ENCODE measurements around the gene BANF2.

Gene BANF2

DNA sequence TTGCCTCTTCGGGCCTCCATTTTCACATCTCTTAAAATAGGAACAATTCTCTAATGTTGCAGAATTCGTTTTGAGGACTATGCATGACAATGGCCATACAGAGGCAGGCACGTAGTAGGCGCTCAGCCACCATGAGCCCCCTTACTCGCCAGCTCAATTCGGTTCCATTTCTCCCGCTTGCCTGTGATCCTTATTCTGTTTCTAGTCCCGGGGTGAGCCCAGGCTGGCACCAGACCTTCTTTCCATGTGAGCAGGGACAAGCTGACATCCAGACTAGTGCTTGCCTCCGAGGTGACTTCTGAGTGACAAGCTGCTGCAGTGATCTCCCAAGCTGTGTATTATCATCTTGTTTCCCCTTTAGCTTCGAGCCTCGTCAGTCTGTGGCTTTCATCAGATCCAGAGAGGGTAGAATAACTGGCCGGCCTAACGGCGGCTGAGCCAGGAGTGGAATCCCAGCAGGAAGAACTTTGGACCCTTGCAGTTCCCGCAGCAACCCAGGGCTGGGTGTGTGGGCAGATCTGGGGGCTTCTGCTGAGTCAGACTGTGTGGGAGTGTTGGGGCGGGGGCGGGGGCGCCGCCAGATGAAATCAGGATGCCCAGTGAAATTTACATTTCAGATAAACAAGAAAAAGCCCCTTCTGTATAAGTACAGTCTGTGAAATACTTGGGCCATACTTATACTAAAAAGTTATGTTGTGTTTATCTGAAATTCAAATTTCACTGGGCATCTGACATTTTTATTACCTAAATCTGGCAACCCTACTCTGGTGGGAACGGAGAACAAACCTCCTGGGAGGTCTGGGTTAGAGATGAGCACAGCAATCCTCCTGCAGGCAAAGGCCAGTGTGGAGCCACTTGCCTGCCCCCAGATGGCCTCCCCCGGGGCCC, 10.9 kb downstream of the BANF2 start:
- no peak for DNase-seq

DNA sequence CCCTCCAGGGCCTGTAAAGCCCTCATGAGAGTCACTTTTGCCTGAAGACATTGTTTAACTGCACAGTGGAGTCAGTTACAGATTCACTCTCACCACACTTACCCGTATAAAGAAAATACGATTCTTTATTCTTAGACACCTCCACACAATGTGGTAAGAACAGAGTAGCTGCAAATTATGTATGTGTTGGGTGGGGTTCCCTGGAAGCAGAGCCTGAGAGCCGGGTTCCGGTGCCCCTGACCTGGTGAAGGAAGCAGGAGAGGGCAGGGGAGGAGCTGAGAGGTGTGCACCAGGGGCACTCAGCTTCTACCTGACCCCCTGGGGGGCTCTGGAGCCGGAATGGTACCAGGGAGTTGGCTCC, 11.5 kb downstream of the BANF2 start:
- DNase-seq, result no peak

DNA sequence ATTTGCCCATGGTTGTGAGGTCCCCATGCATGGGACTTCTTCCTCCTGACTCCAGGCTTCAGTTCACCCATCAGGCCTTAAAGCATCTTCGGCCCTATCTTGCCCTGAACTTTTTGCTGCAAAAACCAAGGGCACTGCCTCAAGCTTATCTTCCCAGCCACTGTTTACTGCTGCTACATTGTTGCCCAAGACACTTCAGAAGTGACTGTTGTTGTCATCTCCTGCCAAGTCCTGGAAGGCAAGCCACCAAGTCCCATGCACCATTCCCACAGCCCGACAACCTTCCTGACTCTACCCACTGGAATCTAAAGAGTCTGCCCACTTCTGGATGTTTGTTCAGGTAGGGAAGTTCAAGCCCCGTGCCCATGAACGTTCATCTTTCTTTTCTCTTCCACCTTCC, 12.4 kb downstream of the BANF2 start:
- DNase-seq, result no peak

DNA sequence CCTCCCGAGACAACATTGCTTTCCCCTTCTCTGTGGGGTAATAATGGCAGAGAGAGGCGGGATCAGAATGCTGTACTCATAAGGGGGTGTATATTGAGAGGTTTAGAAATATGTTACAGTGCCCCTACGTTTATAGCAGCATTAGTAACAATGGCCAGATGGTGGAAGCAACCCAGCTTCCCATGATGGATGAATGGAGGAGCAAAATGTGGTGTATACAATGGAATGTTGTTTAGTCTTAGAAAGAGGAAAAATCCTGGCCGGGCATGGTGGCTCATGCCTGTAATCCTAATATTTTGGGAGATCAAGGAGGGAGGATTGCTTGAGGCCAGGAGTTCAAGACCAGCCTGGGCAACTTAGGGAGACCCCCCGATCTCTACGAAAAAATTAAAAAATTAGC, 12.9 kb downstream of the BANF2 start:
- DNase-seq, result no peak

DNA sequence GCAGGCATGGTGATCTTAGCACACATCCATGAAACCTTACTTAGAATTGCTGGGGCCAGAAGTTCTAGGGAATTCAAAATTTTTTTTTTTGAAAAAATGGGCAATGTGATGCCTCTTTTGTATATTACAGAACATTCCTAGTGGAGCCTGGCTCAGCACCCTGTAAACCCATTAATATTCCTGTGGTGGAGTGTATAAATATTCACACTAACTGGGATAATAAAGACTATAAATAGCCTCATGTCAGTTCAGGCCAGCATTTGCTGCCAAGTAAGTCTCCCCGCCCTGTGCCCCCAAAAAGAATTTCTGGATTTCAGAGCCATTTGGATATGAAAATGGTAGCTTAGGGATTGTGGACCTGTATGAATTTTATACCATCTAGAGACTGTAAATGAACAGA, 14.8 kb downstream of the BANF2 start:
- DNase-seq, result no peak

DNA sequence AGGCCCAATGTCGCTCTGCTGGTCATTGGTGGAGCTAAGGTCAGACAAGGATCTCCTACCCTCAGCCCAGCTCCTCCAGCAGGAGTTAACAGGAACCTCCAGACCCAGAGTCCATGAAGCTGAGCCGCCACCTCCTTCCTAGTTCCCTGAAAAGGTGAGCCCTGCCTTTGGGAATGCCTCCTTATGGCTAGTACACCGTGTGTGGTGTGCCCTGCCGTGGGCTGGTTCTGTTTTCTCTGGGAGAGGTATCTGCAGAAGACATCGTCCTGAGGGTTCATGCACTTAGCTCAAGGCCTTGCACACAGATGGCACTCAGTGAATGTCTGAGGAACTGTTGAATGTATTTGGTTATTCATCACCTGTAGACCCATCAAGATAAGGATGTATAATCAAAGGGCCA, 15.3 kb downstream of the BANF2 start:
- DNase-seq, result no peak

DNA sequence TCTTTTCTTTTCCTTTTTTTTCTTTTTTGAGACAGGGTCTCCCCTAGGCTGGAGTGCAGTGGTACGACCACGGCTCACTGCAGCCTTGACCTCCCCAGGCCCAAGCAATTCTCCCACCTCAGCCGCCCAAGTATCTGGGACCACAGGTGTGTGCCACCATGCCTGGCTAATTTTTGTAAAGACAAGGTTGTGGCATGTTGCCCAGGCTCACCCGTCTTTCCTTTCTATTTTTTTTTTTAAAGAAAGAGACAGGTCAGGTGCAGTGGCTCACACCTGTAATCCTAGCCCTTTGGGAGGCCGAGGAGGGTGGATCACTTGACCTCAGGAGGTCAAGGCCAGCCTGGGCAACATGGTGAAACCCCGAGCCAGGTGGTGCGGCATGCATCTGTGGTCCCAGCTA, 16.6 kb downstream of the BANF2 start:
- no peak for DNase-seq

DNA sequence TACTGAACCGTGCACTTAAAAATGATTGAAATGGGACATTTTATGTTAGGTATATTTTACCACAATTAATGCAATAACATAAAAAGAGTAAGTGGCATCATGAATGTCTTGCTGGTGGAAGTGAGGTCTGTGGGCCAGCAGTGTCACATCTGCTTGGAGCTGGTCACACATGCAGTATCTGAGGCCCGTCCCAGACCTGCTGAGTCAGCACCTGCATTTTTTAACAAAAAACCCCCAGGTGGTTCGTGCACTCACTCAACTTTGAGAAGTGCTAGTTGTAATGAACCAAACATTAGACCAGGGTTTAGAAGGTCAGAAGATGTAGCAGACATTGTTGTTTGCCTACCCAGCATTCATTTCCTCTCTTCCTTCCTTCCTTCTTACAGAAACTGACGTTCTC, 21.0 kb downstream of the BANF2 start:
- no peak for DNase-seq

DNA sequence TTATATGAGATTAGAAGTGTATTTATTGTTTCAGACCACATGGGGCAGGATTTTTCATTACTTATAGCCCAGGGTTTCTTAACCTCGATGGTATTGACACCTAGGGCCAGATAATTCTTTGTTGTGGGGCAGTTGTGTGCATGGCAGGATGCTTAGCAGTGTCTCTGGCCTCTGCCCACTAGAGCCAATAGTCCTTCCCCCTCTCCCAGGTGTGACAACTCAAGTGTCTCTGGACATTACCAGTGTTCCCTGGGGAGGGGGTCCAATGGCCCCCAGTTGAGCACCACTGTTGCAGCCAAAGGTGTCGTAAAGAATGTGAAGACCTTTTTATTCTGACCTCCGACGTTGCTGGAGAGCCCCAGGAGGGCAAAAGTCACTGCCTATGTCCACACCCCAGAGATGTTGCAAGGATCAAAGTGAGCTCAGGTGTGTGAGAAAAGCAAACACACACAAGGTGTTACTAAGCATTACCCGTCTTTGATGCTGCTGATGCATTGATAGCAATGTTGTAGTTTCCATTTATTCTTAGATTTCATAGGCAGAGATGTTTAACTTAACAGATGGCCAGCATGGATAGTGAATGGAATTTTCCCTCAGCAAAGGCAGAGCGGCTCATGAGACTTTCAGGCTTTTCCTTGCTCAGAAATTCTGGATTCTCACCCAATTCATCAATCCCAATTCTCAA, 22.2 kb downstream of the BANF2 start:
- DNase-seq, result no peak

DNA sequence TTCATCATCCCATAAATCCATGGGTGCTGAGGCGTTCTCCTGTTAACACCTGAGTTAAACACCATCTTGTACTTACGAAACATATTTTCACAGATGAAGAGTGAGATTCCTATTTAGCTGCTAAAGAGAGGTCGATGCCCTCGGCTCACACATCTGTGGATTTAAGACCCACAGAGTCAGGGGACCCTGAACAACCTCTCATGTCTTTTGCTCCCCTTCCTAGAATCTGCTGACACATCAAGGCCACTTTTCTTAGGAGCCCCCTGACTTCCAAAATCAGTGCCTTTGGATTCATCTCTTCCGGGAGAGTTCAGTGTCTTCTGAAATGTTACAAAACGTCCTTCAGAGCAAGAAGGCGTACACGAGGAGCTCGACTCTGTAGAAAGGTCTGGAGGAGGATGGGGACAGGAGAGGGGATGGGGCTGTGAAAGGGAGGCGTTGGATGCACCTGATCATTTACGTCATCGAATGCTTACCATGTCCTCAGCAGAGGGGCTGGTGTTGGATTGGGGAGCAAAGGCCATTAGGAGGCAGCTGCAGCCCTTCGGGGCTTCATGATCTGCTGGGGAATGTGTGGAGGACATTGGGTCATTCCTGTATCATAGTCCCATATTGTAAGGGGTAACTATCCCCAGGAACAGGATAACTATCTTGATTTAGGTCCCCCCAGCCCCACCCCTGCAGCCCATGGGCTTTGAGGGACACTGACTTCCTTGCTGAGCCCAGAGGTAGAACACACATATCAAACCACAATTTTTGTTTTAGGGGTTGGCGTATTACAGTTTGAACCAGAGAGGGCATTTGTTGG, 22.9 kb downstream of the BANF2 start:
- DNase-seq, result no peak

DNA sequence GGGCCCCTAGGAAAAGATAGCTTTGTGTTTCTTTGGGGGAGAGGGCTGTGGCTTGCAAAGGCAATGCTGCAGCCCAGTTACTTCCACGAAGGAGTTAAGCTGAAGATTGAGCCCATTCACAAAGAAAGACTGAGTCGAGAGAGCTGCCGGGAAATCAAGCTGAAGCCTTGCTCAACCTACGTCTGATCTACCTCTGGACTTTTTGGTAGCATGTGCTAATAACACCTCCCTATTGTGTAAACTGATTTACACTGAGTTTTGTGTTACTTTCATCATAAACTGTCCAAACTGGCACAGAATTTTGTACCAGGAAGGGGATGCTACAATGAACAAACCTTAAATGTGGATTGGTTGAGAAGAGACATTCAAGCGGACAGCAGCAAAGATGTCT, 23.5 kb downstream of the BANF2 start:
- DNase-seq, result no peak

DNA sequence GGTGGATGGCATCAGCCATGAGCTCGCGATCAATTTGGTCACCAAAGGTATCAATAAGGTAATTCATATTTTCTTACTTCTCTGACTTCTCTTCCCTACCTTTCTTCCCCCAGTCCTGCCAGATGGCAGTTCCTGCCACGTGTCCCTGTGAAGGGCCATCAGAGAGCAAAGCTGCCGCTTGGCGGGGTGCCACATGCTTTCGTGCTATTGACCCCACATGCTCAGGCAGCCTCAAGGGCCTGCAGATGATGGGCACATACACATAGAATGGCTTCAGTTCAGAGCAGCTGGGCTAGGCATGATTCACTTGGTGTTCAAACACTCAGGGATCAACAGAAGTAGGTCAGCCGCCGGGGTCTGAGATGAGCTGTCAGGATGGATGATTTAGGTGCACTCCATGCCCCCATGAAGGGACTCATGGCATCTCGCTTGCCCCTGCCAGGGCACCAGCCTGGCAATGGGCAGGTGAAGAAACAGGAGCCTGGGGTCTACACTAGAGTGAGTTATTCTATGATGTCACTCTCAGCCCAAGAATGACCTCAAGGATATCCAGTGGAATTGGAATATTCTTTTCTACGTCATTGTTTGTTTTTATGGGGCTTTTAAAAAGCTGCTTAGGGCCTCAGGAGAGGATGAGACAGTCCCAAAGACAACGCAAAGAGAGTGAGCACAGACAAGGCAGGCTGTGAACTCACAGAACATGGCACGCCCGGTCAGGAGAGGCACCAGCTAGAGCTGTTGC, 25.5 kb downstream of the BANF2 start:
- DNase-seq, result no peak

DNA sequence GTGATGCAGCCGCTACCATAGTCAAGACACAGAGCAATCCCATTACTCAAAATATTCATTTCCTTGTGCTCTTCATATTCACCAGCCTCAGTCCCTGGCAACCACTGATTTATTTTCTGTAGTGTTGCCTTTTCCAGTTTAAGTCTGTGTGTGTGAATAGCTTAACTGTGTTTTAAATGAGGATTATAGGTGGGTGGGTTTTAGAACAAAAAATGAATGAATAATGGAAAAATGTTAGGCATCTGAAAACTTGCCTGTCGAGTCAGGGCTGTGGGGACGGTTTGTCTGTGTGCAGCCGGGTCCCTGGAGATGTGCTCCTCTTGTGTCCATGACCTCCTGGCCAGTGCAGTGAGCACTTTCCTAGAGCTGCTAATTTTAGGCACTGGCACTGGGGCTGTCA, 27.1 kb downstream of the BANF2 start:
- no peak for DNase-seq

DNA sequence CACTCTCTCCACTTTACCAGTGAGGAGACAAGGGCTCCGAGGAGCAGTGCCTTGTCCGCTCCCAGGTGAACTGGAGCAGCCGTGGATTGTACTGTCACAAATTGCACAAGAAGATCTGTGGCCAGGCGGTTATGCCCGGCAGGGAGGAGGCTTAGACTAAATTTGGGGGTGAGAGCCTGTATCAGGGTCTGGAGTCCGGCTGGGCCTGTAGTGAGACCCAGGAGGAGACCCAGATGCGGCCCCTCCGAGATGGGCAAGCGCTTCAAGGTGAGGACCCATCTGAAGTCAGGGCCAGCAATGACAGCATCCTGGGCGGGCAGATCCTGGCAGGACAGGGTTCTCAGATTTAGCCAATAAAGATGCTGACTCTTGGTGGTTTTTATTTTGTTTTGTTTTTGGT, 27.6 kb downstream of the BANF2 start:
- DNase-seq, result no peak

DNA sequence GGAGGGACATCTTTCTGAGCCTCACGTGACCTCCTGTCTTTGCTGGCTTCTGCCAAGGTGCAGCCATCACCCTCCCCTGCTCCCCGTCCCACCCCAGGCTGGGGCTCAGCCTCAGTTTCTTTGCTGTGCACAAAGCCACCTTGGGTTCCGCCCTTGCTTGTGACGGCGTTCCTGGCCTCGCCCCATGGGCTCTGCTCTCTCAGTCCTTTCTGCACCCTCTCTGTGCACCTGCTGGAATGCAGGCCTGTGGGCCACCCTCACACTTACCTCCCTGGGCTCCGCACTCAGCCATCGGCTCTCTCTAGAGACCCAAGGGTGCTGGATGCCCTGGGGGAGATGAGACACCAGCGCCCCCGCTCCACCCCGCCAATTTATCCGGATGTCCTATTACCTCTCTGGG, 28.3 kb downstream of the BANF2 start:
- no peak for DNase-seq

DNA sequence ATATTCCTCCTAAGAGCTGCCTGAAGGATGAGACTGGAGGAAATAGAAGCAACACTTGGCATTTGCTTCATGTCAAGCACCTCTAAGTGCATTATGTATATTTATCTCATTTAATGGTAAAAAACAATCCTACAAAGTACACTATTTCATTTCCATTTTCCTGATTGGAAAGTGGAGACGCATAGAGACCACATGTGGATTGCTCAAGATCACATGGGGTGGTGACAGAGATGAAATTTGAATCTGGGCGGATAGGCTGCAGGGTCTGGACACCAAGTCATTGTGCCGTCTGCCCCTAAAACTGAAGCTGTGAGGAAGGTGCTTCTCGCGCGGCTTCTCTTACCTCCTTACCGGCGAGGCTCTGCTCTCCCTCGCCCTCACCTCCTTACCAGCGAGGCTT, 30.3 kb downstream of the BANF2 start:
- no peak for DNase-seq

DNA sequence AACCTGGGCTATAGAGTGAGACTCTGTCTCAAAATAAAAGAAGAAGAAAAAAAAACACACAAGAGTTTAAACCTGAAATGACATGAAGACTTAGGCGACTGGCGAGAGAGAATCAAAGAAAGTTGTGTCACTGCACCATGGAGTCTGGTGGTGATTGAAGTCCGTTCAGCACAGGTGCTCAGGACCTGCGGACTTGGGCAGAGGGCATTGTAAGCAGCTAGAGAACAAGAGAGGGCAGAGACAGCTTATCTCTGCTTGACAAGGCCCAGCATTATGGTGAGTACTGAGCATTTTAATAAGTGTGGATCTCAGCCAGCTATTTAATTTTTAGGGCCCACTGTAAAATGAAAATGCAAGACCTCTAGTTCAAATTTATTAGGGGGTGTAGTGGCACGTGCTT, 31.5 kb downstream of the BANF2 start:
- no peak for DNase-seq

DNA sequence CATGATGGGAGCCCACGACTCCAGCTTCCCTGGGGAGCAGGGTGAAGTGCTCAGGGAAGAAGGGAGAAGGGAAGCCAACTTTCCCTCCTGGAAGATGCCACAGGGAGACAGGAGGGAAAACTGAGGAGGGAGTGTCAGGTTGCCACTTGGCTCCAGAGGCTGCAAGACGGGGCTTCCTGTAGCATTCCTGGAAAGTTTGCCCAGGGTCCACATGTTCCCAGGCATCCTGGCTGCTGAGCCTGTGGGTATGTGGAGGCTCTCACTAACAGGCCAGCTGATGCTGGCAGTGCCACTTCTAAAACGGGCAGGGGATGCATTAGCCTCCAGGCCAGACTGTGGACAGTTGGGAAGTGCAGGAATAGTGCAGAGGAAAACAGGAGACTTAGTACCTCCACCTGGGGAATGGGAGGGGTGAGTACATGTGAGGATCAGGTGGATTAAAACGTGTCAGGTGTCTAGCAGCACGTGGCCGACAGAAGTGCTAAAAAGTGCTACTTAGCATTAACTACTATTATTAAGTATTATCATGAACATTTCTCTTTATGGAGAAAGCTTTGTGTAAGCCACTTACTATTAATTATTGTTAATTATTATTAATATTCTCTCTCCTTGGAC, 33.2 kb downstream of the BANF2 start:
- DNase-seq, result no peak

DNA sequence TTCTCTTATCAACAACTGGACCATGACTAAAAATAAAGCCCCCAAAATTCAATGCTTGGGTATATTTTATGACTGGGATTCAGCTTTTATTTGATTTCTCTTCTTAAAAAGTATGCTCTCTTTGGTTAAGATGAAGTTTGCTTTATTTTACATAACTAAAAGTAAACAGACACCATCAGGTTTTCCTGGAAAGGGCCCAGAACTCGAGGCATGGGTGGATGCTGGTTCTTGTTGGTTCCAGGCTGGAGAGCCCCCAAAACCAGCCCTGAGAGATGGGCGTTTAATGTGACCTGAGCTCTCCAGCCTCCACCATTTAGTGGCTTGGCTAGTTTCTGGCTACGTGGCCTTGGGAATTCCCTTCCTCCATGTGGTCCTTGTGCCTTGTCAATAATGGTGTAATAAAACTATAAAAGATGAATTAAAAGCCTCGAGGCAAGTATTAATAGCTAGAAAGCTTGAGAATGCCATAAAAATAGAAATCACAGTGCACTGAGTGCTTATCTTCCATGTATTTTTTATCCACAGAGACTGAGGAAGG, 34.1 kb downstream of the BANF2 start:
- DNase-seq, result no peak

DNA sequence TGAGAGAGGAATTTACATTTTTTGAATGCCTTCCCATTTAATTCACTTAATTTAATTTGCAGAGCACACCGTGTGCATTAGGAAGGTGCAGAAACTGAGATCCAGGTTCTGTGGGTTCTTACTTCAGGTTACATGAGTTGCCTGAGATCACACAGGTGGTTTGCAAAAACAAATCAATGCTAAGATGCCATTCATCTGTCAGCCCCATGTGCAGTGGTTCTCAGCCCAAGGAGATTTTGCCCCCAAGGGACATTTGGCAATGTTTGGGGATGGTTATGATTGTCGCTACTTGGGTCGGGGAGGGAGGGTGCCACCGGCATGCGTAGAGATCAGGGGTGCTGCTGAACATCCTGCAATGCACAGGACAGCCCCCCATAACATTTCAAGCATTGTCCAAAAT, 34.6 kb downstream of the BANF2 start:
- no peak for DNase-seq

DNA sequence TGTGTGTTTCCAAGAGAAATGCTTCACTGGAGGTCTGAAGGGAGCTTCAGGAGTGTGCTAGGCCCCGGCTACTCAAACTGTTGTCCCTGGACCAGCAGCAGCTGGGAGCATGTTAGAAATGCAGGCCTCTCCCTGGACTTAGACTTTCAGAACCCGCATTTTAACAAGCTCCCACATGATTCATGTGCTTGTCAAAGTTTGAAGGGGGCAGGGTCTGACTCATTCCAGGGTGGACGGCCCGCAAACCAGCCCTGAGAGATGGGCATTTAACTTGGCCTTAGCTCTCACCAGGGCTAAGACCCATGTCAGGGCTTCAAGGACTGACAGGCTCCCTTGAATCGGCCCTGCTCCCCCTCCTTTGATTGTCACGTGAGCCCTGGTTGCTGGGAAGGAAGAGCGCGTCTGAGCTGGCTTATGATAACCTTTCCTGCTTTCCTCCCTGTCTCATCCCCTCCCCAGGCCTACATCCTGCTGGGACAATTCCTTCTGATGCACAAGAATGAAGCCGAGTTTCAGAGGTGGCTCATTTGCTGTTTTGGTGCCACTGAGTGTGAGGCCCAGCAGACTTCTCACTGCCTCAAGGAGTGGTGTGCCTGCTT, 35.5 kb downstream of the BANF2 start:
- DNase-seq, result no peak
